Mammary epithelial cell (primary cell): ENCODE measurements around the gene ARHGEF28.

ENCODE experiments used
- EZH2 ChIP-seq: IDR thresholded peaks from 2 replicates; pipeline ENCODE4 v1.6.1; 2012; ENCODE audit warnings: low read length, inconsistent platforms, borderline replicate concordance
- TF ChIP-seq, protein P1 (sequence below), 2 donors: IDR thresholded peaks in 1 of 2; conservative IDR thresholded peaks in 1 of 2; 2 replicates each; pipeline ENCODE4 v1.5.1; 2011 to 2012; ENCODE audit warnings: inconsistent platforms in 2 of 2, low read length in 2 of 2, mild to moderate bottlenecking in 2 of 2, control low read depth in 1 of 2, low read depth in 1 of 2; ENCODE audit not compliant: insufficient read depth in 1 of 2; ENCODE audit errors: extremely low read depth in 1 of 2

DNA sequence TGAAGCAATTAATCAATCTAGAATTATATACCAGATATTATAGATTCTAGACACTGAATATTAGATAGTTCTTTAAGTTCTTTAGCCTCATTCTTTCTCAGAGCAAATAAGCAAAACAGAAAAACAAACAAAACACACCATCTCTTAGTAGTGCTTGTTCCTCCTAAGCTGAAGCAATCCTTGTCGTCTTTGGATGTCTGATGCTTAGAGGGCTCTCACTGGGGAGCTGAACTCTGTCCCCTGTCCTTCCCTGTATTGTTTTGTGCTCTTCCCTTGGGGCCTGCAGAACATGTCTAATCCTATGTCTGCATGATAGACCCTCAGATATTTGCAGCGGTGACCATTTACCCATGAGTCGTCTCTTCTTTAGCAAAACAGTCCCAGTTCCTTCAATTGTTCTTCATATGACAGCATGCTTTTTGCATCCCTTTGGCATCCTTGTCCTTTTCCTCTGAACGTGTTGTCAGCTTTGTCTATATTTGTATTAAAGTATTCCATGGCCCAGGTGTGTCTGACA lies 114.3 kb downstream of the ARHGEF28 start:
- TF ChIP-seq EZH2: no peak
- TF ChIP-seq, protein P1, sequence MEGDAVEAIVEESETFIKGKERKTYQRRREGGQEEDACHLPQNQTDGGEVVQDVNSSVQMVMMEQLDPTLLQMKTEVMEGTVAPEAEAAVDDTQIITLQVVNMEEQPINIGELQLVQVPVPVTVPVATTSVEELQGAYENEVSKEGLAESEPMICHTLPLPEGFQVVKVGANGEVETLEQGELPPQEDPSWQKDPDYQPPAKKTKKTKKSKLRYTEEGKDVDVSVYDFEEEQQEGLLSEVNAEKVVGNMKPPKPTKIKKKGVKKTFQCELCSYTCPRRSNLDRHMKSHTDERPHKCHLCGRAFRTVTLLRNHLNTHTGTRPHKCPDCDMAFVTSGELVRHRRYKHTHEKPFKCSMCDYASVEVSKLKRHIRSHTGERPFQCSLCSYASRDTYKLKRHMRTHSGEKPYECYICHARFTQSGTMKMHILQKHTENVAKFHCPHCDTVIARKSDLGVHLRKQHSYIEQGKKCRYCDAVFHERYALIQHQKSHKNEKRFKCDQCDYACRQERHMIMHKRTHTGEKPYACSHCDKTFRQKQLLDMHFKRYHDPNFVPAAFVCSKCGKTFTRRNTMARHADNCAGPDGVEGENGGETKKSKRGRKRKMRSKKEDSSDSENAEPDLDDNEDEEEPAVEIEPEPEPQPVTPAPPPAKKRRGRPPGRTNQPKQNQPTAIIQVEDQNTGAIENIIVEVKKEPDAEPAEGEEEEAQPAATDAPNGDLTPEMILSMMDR (conservative IDR thresholded peaks at IDR 0.05 in 1 of 2, IDR thresholded peaks at IDR 0.05 in 1 of 2; ENCODE audit: extremely low read depth in 1 of 2, insufficient read depth in 1 of 2, low read depth in 1 of 2, low read length in 2 of 2): no peak
